ENCODE data around the gene FNDC4. TPM values are rescaled to one million over a fixed set of nuclear protein-coding genes. Genes with fewer than 3 reads are reported as not detected.

Gene FNDC4
- total and polyA plus RNA-seq, 4 donors: 11.4 to 165 (median 41.8) TPM

DNA sequence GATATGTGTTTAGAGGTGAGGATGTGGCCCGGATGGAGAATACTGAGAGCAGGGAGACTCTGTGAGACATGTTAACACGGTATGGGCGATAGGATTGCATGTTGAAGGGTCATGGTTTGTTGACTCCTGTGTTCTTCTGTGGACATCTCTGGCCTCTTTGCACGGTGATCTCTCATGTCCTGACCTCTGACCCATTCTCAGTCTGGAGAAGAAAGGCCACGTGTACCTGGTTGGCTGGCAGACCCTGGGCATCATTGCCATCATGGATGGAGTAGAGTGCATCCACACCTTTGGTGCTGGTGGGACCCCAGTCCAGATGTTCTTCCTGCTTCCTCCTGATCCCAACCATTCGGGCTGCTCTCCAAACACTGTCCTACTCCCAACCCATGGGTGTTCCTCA lies 11.6 kb upstream of the FNDC4 start:
- Histone ChIP-seq H3K4me3 (ENCODE audit: low read depth in 1 of 3, low read length in 3 of 3) (no peak overlapping the region), H3K27me3 (ENCODE audit: control insufficient read depth in 4 of 4, insufficient read depth in 4 of 4, low read length in 3 of 4) (no peaks in the 10 kb centered on the region), H3K27ac (ENCODE audit: low read depth in 1 of 2, low read length in 2 of 2) (peak overlapping the region; percentile 63 to 84), H3K4me1 (ENCODE audit: control insufficient read depth in 4 of 4, insufficient read depth in 4 of 4, low read length in 3 of 4) (peaks cover 4 to 33% (median 21%) of the 10 kb centered on the region in 4 donors), H3K9me3 (ENCODE audit: control insufficient read depth in 4 of 4, low read length in 3 of 4) (no peaks in the 10 kb centered on the region), H3K36me3 (ENCODE audit: control insufficient read depth in 4 of 4, insufficient read depth in 3 of 4, low read depth in 1 of 4, low read length in 3 of 4) (peaks cover 0 to 33% (median 24%) of the 10 kb centered on the region in 4 donors), H3K9ac (ENCODE audit: low read depth in 1 of 2, low read length in 2 of 2) (no peak overlapping the region)
- TF ChIP-seq, protein P1, sequence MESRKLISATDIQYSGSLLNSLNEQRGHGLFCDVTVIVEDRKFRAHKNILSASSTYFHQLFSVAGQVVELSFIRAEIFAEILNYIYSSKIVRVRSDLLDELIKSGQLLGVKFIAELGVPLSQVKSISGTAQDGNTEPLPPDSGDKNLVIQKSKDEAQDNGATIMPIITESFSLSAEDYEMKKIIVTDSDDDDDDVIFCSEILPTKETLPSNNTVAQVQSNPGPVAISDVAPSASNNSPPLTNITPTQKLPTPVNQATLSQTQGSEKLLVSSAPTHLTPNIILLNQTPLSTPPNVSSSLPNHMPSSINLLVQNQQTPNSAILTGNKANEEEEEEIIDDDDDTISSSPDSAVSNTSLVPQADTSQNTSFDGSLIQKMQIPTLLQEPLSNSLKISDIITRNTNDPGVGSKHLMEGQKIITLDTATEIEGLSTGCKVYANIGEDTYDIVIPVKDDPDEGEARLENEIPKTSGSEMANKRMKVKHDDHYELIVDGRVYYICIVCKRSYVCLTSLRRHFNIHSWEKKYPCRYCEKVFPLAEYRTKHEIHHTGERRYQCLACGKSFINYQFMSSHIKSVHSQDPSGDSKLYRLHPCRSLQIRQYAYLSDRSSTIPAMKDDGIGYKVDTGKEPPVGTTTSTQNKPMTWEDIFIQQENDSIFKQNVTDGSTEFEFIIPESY (IDR thresholded peaks at IDR 0.05): no peak
- TF ChIP-seq ATF3 (IDR thresholded peaks at IDR 0.05): no peak
- peak in 1 of 2 donors; percentile 24 for TF ChIP-seq HNF4A (conservative IDR thresholded peaks at IDR 0.05)
- no peak for TF ChIP-seq HNF4G (IDR thresholded peaks at IDR 0.05)
- 56% methylated on average over 6 of the region's 6 CpGs for WGBS
- no peak for DNase-seq (ENCODE audit: low spot score)

- DNase-seq (ENCODE audit: low spot score): no peak
- H3K27me3 ChIP-seq (ENCODE audit: control insufficient read depth in 4 of 4, insufficient read depth in 4 of 4, low read length in 3 of 4): no peaks in the 10 kb centered on the region
- peaks cover 14 to 54% (median 41%) of the 10 kb centered on the region in 4 donors for H3K4me1 ChIP-seq (ENCODE audit: control insufficient read depth in 4 of 4, insufficient read depth in 4 of 4, low read length in 3 of 4)
- no peak overlapping the region for H3K27ac ChIP-seq (ENCODE audit: low read depth in 1 of 2, low read length in 2 of 2)
- no peak overlapping the region for H3K9ac ChIP-seq (ENCODE audit: low read depth in 1 of 2, low read length in 2 of 2)
- 91% methylated on average over 4 of the region's 4 CpGs for WGBS
- no peak for TF ChIP-seq GABPA (IDR thresholded peaks at IDR 0.05 in 1 of 2, conservative IDR thresholded peaks at IDR 0.05 in 1 of 2)
- no peak for TF ChIP-seq YY1 (IDR thresholded peaks at IDR 0.05)
- no peak for TF ChIP-seq SP1 (IDR thresholded peaks at IDR 0.05)
- TF ChIP-seq ATF3 (IDR thresholded peaks at IDR 0.05): no peak
- no peak for TF ChIP-seq FOXA2 (IDR thresholded peaks at IDR 0.05)
- TF ChIP-seq NR2F2 (IDR thresholded peaks at IDR 0.05): no peak
- no peak for TF ChIP-seq HNF4A (conservative IDR thresholded peaks at IDR 0.05)
- no peak for TF ChIP-seq REST (IDR thresholded peaks at IDR 0.05)
- TF ChIP-seq RXRA (IDR thresholded peaks at IDR 0.05): no peak
- TF ChIP-seq RAD21 (IDR thresholded peaks at IDR 0.05): no peak
- TF ChIP-seq EGR1 (IDR thresholded peaks at IDR 0.05; ENCODE audit: low read depth in 2 of 2): no peak
- TF ChIP-seq TAF1 (conservative IDR thresholded peaks at IDR 0.05): no peak
- no peak overlapping the region for H3K4me3 ChIP-seq (ENCODE audit: low read depth in 1 of 3, low read length in 3 of 3)
- no peaks in the 10 kb centered on the region for H3K9me3 ChIP-seq (ENCODE audit: control insufficient read depth in 4 of 4, low read length in 3 of 4)
- H3K36me3 ChIP-seq (ENCODE audit: control insufficient read depth in 4 of 4, insufficient read depth in 3 of 4, low read depth in 1 of 4, low read length in 3 of 4): peaks cover 0 to 34% (median 14%) of the 10 kb centered on the region in 4 donors
These were observed 7.1 kb upstream of the FNDC4 start for GRCh38 chr2:27502142-27502541.
